OCI-LY7 (cell line): ENCODE data around the gene ABCF3. TPM values are rescaled to one million over a fixed set of nuclear protein-coding genes. Genes with fewer than 3 reads are reported as not detected.

Experiments
- BruUV-seq: library from RNA; stranded (reverse); fragments of 400-500 nt; replicated peaks from 2 replicates; lab custom pipeline; 2021; lab: Mats Ljungman, UMichigan
- CTCF ChIA-PET: fragments of 300-600 bp; sonication (Branson Sonifier 250); formaldehyde crosslinking; loops from one replicate; lab custom pipeline; 2022; ENCODE audit warnings: antibody characterized with exemption; ENCODE audit not compliant: unreplicated experiment; lab: Charles Lee
- POLR2A ChIA-PET: fragments of 300-600 bp; sonication (Branson Sonifier 250); formaldehyde crosslinking; loops from one replicate; lab custom pipeline; 2022; ENCODE audit warnings: antibody characterized with exemption; lab: Charles Lee
- DNase-seq: peaks from one replicate; pipeline ENCODE4 v3.0.0-alpha.2; 2015; ENCODE audit warnings: low spot score
- H2AFZ ChIP-seq: fragments of 200-600 bp; sonication (generic), shearing (Covaris generic); 2 replicates; pipeline ENCODE4 v1.6.1; 2014; ENCODE audit warnings: mild to moderate bottlenecking, antibody characterized with exemption, low read length, moderate library complexity
- H3K27ac ChIP-seq: fragments of 200-600 bp; sonication (generic); 2 replicates; pipeline ENCODE4 v1.5.1; 2014; ENCODE audit warnings: mixed run types, low read depth, mild to moderate bottlenecking, moderate library complexity, low read length, inconsistent platforms; ENCODE audit not compliant: poor library complexity, severe bottlenecking
- H3K36me3 ChIP-seq: fragments of 200-600 bp; sonication (generic); 2 replicates; pipeline ENCODE4 v1.6.1; 2014; ENCODE audit warnings: mild to moderate bottlenecking, antibody characterized with exemption, low read length, moderate library complexity, mixed read lengths; ENCODE audit not compliant: insufficient read depth
- H3K4me1 ChIP-seq: fragments of 200-600 bp; sonication (generic); 2 replicates; pipeline ENCODE4 v1.5.1; 2014; ENCODE audit warnings: mild to moderate bottlenecking, low read length; ENCODE audit not compliant: insufficient read depth, poor library complexity, severe bottlenecking
- H3K4me2 ChIP-seq: fragments of 200-600 bp; sonication (generic); 2 replicates; pipeline ENCODE4 v1.6.1; 2014; ENCODE audit warnings: mild to moderate bottlenecking, low read length
- H3K4me3 ChIP-seq: fragments of 200-600 bp; sonication (generic); 2 replicates; pipeline ENCODE4 v1.5.1; 2014; ENCODE audit warnings: mild to moderate bottlenecking, low read depth, low read length; ENCODE audit not compliant: poor library complexity, severe bottlenecking
- H3K79me2 ChIP-seq: fragments of 200-600 bp; sonication (generic); 2 replicates; pipeline ENCODE4 v1.6.1; 2016; ENCODE audit warnings: low read depth, mild to moderate bottlenecking, low read length, moderate library complexity, mixed read lengths; ENCODE audit not compliant: insufficient read depth
- H3K9me2 ChIP-seq: fragments of 200-600 bp; sonication (generic); 2 replicates; pipeline ENCODE4 v1.6.1; 2016; ENCODE audit warnings: mild to moderate bottlenecking, low read length, mixed read lengths; ENCODE audit not compliant: insufficient read depth
- H3K9me3 ChIP-seq: fragments of 200-600 bp; sonication (generic); 2 replicates; pipeline ENCODE4 v1.6.1; 2014; ENCODE audit warnings: mild to moderate bottlenecking, mixed run types, low read length, mixed read lengths
- H4K20me1 ChIP-seq: fragments of 200-600 bp; sonication (generic); 2 replicates; pipeline ENCODE4 v1.6.1; 2014; ENCODE audit warnings: mild to moderate bottlenecking, antibody characterized with exemption, low read length, moderate library complexity, mixed read lengths; ENCODE audit not compliant: insufficient read depth
- CTCF ChIP-seq: fragments of 200-600 bp; sonication (generic); conservative IDR thresholded peaks from 2 replicates; pipeline ENCODE4 v1.5.1; 2014; ENCODE audit warnings: mild to moderate bottlenecking, antibody characterized with exemption, low read length, moderate library complexity, mixed read lengths
- EZH2phosphoT487 ChIP-seq: fragments of 200-600 bp; sonication (generic); IDR thresholded peaks from 2 replicates; pipeline ENCODE4 v1.6.1; 2018; ENCODE audit warnings: low read depth, borderline replicate concordance, mild to moderate bottlenecking, mixed run types, antibody characterized with exemption, low read length, moderate library complexity, mixed read lengths
- intact Hi-C: fragments of 100-400 bp; cut with micrococcal nuclease; formaldehyde crosslinking; loops from one replicate; pipeline ENCODE4 v1.10.0; 2022; ENCODE audit not compliant: unreplicated experiment
- total RNA-seq, 2 experiments: library from RNA; depleted of rRNA in 1 of 2; stranded (reverse); fragments of >200 nt in 1 of 2; shearing (Covaris generic) in 1 of 2; gene quantifications; 2 replicates each; pipeline ENCODE4 v1.2.3, GENCODE V29; 2014 to 2022

ABCF3 gene
- total RNA-seq, 2 experiments from 2014 or later = 51.6 to 67.1 TPM

GRCh38 chr3:184167786-184168185, 18.2 kb upstream of the ABCF3 start:
- Histone ChIP-seq H3K4me2 (no peak overlapping the region), H4K20me1 (no peaks in the 10 kb centered on the region), H3K27ac (no peak overlapping the region), H2AFZ (no peak overlapping the region), H3K9me2 (no peaks in the 10 kb centered on the region), H3K4me3 (no peak overlapping the region), H3K36me3 (peaks cover 60% of the 10 kb centered on the region), H3K4me1 (no peaks in the 10 kb centered on the region), H3K9me3 (no peaks in the 10 kb centered on the region), H3K79me2 (no peaks in the 10 kb centered on the region)
- BruUV-seq = no TSS peak
- CTCF ChIA-PET = no interaction called here
- intact Hi-C loops = no loop called here
- no peak for DNase-seq
- TF ChIP-seq EZH2phosphoT487 = no peak
- TF ChIP-seq CTCF = no peak
- POLR2A ChIA-PET = no interaction called here

GRCh38 chr3:184168363-184169120, 17.5 kb upstream of the ABCF3 start:
- Histone ChIP-seq H3K79me2 (no peaks in the 10 kb centered on the region), H3K27ac (no peak overlapping the region), H3K9me3 (no peaks in the 10 kb centered on the region), H2AFZ (no peak overlapping the region), H3K4me1 (no peaks in the 10 kb centered on the region), H3K4me3 (no peak overlapping the region), H3K4me2 (no peak overlapping the region), H3K36me3 (peaks cover 60% of the 10 kb centered on the region), H4K20me1 (no peaks in the 10 kb centered on the region), H3K9me2 (no peaks in the 10 kb centered on the region)
- ChIA-PET POLR2A (no interaction called here), CTCF (no interaction called here)
- BruUV-seq = no TSS peak
- TF ChIP-seq CTCF = no peak
- DNase-seq = no peak
- intact Hi-C loops = no loop called here
